ENCODE data around the gene PRICKLE1. TPM values are rescaled to one million over a fixed set of nuclear protein-coding genes. Genes with fewer than 3 reads are reported as not detected.

Gene PRICKLE1
- total and polyA plus RNA-seq, 9 of the 15 experiments (the other 6 are each of a cell fraction or from before 2014, with no cell fraction given) = 0.22 to 0.85 (median 0.31) TPM

DNA sequence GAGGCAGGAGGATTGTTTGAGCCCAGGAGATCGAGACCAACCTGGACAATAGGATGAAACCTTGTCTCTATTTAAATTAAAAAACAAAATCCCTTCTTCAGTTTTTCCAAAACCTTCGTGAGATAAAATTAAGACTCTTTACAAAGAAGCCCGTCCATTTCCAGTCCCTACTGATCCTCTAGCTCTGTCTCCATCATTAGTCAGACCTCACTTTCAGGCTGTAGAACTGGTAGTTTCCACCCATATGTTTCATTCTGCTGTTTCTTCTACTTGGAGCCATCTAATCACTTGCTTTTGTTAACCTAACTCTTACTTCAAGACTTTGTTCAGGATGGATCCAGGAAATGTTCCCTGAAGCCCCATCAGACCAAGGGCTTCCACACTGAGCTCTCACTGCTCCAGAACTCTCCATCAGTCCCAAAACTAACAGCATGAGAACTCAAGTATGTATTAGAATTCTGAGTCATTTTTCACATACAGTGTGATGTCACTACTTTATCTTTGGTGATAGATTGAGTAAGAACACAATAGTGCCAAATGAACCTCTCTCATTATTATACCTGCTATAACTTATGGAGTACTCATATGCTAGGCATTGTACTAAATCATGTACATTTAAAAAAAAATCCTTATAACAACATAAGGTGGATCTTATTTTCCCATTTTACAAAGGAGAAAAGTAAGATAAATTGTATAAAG, 90.8 kb downstream of the PRICKLE1 start (continued):
- TF ChIP-seq ZNF184 (CRISPR knock-in tag; IDR thresholded peaks at IDR 0.05) (no peak), IRF2 (CRISPR knock-in tag; IDR thresholded peaks at IDR 0.05) (no peak), CBX3 (IDR thresholded peaks at IDR 0.05; ENCODE audit: borderline replicate concordance in 1 of 2, low read length in 2 of 2) (no peak)
- TF ChIP-seq, protein P1, sequence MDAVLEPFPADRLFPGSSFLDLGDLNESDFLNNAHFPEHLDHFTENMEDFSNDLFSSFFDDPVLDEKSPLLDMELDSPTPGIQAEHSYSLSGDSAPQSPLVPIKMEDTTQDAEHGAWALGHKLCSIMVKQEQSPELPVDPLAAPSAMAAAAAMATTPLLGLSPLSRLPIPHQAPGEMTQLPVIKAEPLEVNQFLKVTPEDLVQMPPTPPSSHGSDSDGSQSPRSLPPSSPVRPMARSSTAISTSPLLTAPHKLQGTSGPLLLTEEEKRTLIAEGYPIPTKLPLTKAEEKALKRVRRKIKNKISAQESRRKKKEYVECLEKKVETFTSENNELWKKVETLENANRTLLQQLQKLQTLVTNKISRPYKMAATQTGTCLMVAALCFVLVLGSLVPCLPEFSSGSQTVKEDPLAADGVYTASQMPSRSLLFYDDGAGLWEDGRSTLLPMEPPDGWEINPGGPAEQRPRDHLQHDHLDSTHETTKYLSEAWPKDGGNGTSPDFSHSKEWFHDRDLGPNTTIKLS (IDR thresholded peaks at IDR 0.05; ENCODE audit: borderline replicate concordance, low read depth) = no peak
- TF ChIP-seq, protein P2, sequence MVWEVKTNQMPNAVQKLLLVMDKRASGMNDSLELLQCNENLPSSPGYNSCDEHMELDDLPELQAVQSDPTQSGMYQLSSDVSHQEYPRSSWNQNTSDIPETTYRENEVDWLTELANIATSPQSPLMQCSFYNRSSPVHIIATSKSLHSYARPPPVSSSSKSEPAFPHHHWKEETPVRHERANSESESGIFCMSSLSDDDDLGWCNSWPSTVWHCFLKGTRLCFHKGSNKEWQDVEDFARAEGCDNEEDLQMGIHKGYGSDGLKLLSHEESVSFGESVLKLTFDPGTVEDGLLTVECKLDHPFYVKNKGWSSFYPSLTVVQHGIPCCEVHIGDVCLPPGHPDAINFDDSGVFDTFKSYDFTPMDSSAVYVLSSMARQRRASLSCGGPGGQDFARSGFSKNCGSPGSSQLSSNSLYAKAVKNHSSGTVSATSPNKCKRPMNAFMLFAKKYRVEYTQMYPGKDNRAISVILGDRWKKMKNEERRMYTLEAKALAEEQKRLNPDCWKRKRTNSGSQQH (CRISPR knock-in tag; IDR thresholded peaks at IDR 0.05) = no peak
- TF ChIP-seq, protein P3, sequence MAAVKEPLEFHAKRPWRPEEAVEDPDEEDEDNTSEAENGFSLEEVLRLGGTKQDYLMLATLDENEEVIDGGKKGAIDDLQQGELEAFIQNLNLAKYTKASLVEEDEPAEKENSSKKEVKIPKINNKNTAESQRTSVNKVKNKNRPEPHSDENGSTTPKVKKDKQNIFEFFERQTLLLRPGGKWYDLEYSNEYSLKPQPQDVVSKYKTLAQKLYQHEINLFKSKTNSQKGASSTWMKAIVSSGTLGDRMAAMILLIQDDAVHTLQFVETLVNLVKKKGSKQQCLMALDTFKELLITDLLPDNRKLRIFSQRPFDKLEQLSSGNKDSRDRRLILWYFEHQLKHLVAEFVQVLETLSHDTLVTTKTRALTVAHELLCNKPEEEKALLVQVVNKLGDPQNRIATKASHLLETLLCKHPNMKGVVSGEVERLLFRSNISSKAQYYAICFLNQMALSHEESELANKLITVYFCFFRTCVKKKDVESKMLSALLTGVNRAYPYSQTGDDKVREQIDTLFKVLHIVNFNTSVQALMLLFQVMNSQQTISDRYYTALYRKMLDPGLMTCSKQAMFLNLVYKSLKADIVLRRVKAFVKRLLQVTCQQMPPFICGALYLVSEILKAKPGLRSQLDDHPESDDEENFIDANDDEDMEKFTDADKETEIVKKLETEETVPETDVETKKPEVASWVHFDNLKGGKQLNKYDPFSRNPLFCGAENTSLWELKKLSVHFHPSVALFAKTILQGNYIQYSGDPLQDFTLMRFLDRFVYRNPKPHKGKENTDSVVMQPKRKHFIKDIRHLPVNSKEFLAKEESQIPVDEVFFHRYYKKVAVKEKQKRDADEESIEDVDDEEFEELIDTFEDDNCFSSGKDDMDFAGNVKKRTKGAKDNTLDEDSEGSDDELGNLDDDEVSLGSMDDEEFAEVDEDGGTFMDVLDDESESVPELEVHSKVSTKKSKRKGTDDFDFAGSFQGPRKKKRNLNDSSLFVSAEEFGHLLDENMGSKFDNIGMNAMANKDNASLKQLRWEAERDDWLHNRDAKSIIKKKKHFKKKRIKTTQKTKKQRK (IDR thresholded peaks at IDR 0.05; ENCODE audit: borderline replicate concordance, low read depth, low read length) = no peak
